ENCODE data around the gene TNFRSF13B.

GRCh38 chr17:16981928-16982327 is 10.0 kb upstream of the TNFRSF13B start:
- TF ChIP-seq CTCF (IDR thresholded peaks at IDR 0.05 in 2 of 3, conservative IDR thresholded peaks at IDR 0.05 in 1 of 3; ENCODE audit: control insufficient read depth in 2 of 3, extremely low read depth in 1 of 3, insufficient read depth in 1 of 3, low read depth in 3 of 3, low read length in 3 of 3) (no peak), ASH2L (IDR thresholded peaks at IDR 0.05; ENCODE audit: borderline replicate concordance, low read depth) (no peak), ATF3 (IDR thresholded peaks at IDR 0.05; ENCODE audit: borderline replicate concordance, extremely low read depth, low read depth, low read length) (no peak), STAT1 (conservative IDR thresholded peaks at IDR 0.05) (no peak)
